ENCODE data around the gene LRRK1.

GRCh38 chr15:101115786-101116680, 196.9 kb downstream of the LRRK1 start:
- TF ChIP-seq CTCF (IDR thresholded peaks at IDR 0.05) (no peak), RFX5 (IDR thresholded peaks at IDR 0.05) (no peak), TP53 (CRISPR knock-in tag; IDR thresholded peaks at IDR 0.05) (no peak), EP300 (IDR thresholded peaks at IDR 0.05) (no peak), USF2 (IDR thresholded peaks at IDR 0.05) (no peak), MYC (IDR thresholded peaks at IDR 0.05; ENCODE audit: borderline replicate concordance, low read length) (no peak), ESRRA (IDR thresholded peaks at IDR 0.05; ENCODE audit: borderline replicate concordance, low read length) (no peak)
- TF ChIP-seq, protein P1, sequence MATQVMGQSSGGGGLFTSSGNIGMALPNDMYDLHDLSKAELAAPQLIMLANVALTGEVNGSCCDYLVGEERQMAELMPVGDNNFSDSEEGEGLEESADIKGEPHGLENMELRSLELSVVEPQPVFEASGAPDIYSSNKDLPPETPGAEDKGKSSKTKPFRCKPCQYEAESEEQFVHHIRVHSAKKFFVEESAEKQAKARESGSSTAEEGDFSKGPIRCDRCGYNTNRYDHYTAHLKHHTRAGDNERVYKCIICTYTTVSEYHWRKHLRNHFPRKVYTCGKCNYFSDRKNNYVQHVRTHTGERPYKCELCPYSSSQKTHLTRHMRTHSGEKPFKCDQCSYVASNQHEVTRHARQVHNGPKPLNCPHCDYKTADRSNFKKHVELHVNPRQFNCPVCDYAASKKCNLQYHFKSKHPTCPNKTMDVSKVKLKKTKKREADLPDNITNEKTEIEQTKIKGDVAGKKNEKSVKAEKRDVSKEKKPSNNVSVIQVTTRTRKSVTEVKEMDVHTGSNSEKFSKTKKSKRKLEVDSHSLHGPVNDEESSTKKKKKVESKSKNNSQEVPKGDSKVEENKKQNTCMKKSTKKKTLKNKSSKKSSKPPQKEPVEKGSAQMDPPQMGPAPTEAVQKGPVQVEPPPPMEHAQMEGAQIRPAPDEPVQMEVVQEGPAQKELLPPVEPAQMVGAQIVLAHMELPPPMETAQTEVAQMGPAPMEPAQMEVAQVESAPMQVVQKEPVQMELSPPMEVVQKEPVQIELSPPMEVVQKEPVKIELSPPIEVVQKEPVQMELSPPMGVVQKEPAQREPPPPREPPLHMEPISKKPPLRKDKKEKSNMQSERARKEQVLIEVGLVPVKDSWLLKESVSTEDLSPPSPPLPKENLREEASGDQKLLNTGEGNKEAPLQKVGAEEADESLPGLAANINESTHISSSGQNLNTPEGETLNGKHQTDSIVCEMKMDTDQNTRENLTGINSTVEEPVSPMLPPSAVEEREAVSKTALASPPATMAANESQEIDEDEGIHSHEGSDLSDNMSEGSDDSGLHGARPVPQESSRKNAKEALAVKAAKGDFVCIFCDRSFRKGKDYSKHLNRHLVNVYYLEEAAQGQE (IDR thresholded peaks at IDR 0.05), result no peak

Data from A549 (cell line).